Endothelial cell (in vitro differentiated cells): ENCODE measurements around the gene TRIM50. TPM values are rescaled to one million over a fixed set of nuclear protein-coding genes. Genes with fewer than 3 reads are reported as not detected.

Source experiments
- DNase-seq: peaks from one replicate; pipeline ENCODE4 v3.0.0; 2021; ENCODE audit warnings: low spot score
- H3K27ac Mint-ChIP-seq: one replicate; pipeline ENCODE4 v1.8.0; 2021; ENCODE audit warnings: mixed read lengths, inconsistent platforms; ENCODE audit not compliant: unreplicated experiment
- H3K27me3 Mint-ChIP-seq: one replicate; pipeline ENCODE4 v1.8.0; 2021; ENCODE audit warnings: mild to moderate bottlenecking, moderate library complexity, mixed read lengths, inconsistent platforms; ENCODE audit not compliant: unreplicated experiment
- H3K36me3 Mint-ChIP-seq: one replicate; pipeline ENCODE4 v1.8.0; 2021; ENCODE audit warnings: mild to moderate bottlenecking, low read depth, mixed read lengths, inconsistent platforms; ENCODE audit not compliant: unreplicated experiment
- H3K4me1 Mint-ChIP-seq: one replicate; pipeline ENCODE4 v1.8.0; 2021; ENCODE audit warnings: mild to moderate bottlenecking, mixed read lengths, inconsistent platforms; ENCODE audit not compliant: unreplicated experiment
- H3K4me3 Mint-ChIP-seq: one replicate; pipeline ENCODE4 v1.8.0; 2021; ENCODE audit warnings: mild to moderate bottlenecking, mixed read lengths, inconsistent platforms; ENCODE audit not compliant: unreplicated experiment
- H3K9me3 Mint-ChIP-seq: one replicate; pipeline ENCODE4 v1.8.0; 2021; ENCODE audit warnings: mixed read lengths, inconsistent platforms; ENCODE audit not compliant: unreplicated experiment
- CTCF ChIP-seq: fragments of 200-600 bp; sonication (generic); IDR thresholded peaks from one replicate; pipeline ENCODE4 v1.5.0; 2021; ENCODE audit warnings: antibody characterized with exemption; ENCODE audit not compliant: unreplicated experiment
- total RNA-seq: library from RNA; stranded (reverse); fragmentation: NEBNext Ultra II Directional; extraction: Animal tissue kit (Norgen Biotek cat#: 25700); gene quantifications from one replicate; pipeline ENCODE4 v1.2.1, GENCODE V29; 2021; ENCODE audit not compliant: unreplicated experiment

TRIM50 gene
- total RNA-seq, 1 donor from 2014 or later = 0.54 TPM

GRCh38 chr7:73359746-73360375 is 32.0 kb upstream of the TRIM50 start:
- Mint-ChIP-seq H3K36me3 (peaks cover 8% of the 10 kb centered on the region), H3K27ac (peak overlapping the region; percentile 13), H3K27me3 (peaks cover 16% of the 10 kb centered on the region), H3K9me3 (no peaks in the 10 kb centered on the region), H3K4me3 (no peak overlapping the region), H3K4me1 (peaks cover 13% of the 10 kb centered on the region)
- TF ChIP-seq CTCF = no peak
- DNase-seq = no peak

DNA sequence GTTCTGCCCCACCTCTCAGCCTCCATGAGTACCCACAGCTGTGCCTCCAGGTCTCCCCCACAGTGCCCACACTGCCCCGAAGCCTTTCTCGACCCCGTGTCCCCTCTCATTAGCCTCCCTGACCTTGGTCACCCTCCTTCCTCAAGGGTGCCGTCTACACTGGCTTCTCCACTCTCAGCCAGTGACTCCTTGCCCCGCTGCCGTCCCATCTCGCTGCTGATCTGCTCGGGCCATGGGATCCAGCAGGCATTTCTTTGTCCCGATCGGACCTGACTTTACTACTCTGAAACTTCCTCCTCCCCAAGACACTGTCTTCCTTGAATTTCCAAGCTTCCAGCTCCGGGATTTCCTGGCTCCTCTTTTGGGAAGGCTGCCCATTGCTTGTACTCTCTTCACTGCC is 31.4 kb upstream of the TRIM50 start:
- peaks cover 16% of the 10 kb centered on the region for H3K27me3 Mint-ChIP-seq
- TF ChIP-seq CTCF = no peak

DNA sequence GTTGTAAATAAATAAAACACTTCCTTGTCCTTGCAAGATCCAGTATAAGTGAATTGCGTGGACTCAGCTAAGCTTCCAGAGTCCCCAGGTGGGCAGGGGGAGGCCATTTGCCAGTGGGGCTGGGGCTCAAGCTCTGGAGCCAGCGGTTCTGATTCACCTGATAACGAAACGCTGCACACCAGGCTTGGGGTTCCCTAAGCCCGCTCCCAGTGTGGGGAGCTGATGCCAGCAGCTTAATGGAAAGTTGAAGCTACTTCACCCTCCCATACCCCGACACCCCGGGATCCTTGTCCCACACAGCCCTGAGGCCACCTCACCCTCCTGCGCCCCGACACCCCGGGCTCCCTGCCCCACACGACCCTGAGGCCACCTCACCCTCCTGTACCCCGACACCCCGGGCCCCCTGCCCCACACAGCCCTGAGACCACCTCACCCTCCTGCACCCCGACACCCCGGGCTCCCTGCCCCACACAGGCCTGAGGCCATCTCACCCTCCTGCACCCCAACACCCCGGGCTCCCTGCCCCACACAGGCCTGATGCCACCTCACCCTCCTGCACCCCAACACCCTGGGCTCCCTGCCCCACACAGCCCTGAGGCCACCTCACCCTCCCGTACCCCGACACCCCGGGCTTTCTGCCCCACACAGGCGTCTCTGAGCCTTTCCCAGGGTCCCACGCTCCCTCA is 30.9 kb upstream of the TRIM50 start:
- Mint-ChIP-seq H3K36me3 (peaks cover 8% of the 10 kb centered on the region), H3K4me1 (peaks cover 13% of the 10 kb centered on the region), H3K4me3 (no peak overlapping the region), H3K9me3 (no peaks in the 10 kb centered on the region), H3K27ac (no peak overlapping the region), H3K27me3 (peaks cover 16% of the 10 kb centered on the region)
- DNase-seq = no peak
- no peak for TF ChIP-seq CTCF

More for the DNA sequence above, 31.4 kb upstream of the TRIM50 start:
- Mint-ChIP-seq H3K27ac (peak overlapping the region; percentile 48), H3K4me3 (peak overlapping the region; percentile 34), H3K4me1 (peaks cover 13% of the 10 kb centered on the region), H3K9me3 (no peaks in the 10 kb centered on the region), H3K36me3 (peaks cover 8% of the 10 kb centered on the region)
- DNase-seq = no peak

GRCh38 chr7:73356159-73356558 is 28.3 kb upstream of the TRIM50 start:
- H3K4me3 Mint-ChIP-seq = no peak overlapping the region
- H3K27ac Mint-ChIP-seq = no peak overlapping the region
- peaks cover 29% of the 10 kb centered on the region for H3K4me1 Mint-ChIP-seq
- DNase-seq = no peak
- peaks cover 8% of the 10 kb centered on the region for H3K36me3 Mint-ChIP-seq
- peaks cover 7% of the 10 kb centered on the region for H3K9me3 Mint-ChIP-seq
- no peak for TF ChIP-seq CTCF
- peaks cover 16% of the 10 kb centered on the region for H3K27me3 Mint-ChIP-seq

GRCh38 chr7:73354821-73355220 is 26.9 kb upstream of the TRIM50 start:
- TF ChIP-seq CTCF = no peak
- Mint-ChIP-seq H3K4me1 (peaks cover 34% of the 10 kb centered on the region), H3K27me3 (peaks cover 11% of the 10 kb centered on the region), H3K36me3 (peaks cover 8% of the 10 kb centered on the region), H3K27ac (no peak overlapping the region), H3K9me3 (peaks cover 7% of the 10 kb centered on the region), H3K4me3 (no peak overlapping the region)
- no peak for DNase-seq
